IPS DF 4.7 (cell line): ENCODE data around the gene CFLAR.
"Not testable (repeated sequence)": the region's sequence is repeated elsewhere in the genome, so short reads cannot be mapped to it uniquely, and the experiment has no call there.

Experiments used
- DNase-seq: peaks from one replicate; pipeline ENCODE4 v3.0.0-alpha.2; 2013; ENCODE audit warnings: low spot score; ENCODE audit errors: extremely low read depth

The CFLAR gene

GRCh38 chr2:201149064-201149820 lies 33.3 kb downstream of the CFLAR start:
- DNase-seq, result no peak

- DNase-seq, result not testable (repeated sequence)
Measured at GRCh38 chr2:201149821-201150165, 33.8 kb downstream of the CFLAR start.

- no peak for DNase-seq
Measured at GRCh38 chr2:201150454-201151020, 34.6 kb downstream of the CFLAR start.

GRCh38 chr2:201151127-201151981 lies 35.4 kb downstream of the CFLAR start:
- no peak for DNase-seq

- DNase-seq, result no peak
Measured at GRCh38 chr2:201152517-201152916, 36.6 kb downstream of the CFLAR start.

- DNase-seq, result no peak
Measured at GRCh38 chr2:201152999-201153815, 37.2 kb downstream of the CFLAR start.

GRCh38 chr2:201154615-201155399 lies 38.8 kb downstream of the CFLAR start:
- no peak for DNase-seq

GRCh38 chr2:201156036-201156435 lies 40.1 kb downstream of the CFLAR start:
- DNase-seq, result no peak

- DNase-seq, result no peak
Measured at GRCh38 chr2:201156640-201157039, 40.7 kb downstream of the CFLAR start.

GRCh38 chr2:201157694-201158093 lies 41.7 kb downstream of the CFLAR start:
- DNase-seq, result no peak

- DNase-seq, result no peak
Measured at GRCh38 chr2:201158111-201158929, 42.4 kb downstream of the CFLAR start.

GRCh38 chr2:201164166-201164565 lies 48.2 kb downstream of the CFLAR start:
- DNase-seq, result no peak

GRCh38 chr2:201167546-201167945 lies 51.6 kb downstream of the CFLAR start:
- no peak for DNase-seq

GRCh38 chr2:201168496-201168895 lies 52.5 kb downstream of the CFLAR start:
- not testable (repeated sequence) for DNase-seq

GRCh38 chr2:201171259-201171814 lies 55.4 kb downstream of the CFLAR start:
- no peak for DNase-seq

- DNase-seq, result no peak
Measured at GRCh38 chr2:201172279-201172678, 56.3 kb downstream of the CFLAR start.

- DNase-seq, result peak; percentile 11
Measured at GRCh38 chr2:201174687-201175086, 58.7 kb downstream of the CFLAR start.

GRCh38 chr2:201176081-201176481 lies 60.1 kb downstream of the CFLAR start:
- no peak for DNase-seq

- DNase-seq, result no peak
Measured at GRCh38 chr2:201180010-201180409, 64.0 kb downstream of the CFLAR start.
